ENCODE measurements around the gene OR8D1. TPM values are rescaled to one million over a fixed set of nuclear protein-coding genes. Genes with fewer than 3 reads are reported as not detected.

The OR8D1 gene
- total RNA-seq: under 1 TPM in 1 of 3 donors, not detected in 2; 0.29 TPM
- long read RNA-seq, donor 1: 0 reads
- long read RNA-seq, donor 2: 0 reads

- Histone ChIP-seq H3K4me3 (no peak within 1 kb of the TSS), H3K9me3 (no peaks in the 10 kb centered on the region), H3K36me3 (ENCODE audit: low read depth) (no peaks in the 10 kb centered on the region), H3K4me1 (ENCODE audit: low read depth) (no peaks in the 10 kb centered on the region)
- no peak for TF ChIP-seq CTCF (IDR thresholded peaks at IDR 0.05)
- ATAC-seq: no peak
- no peak for DNase-seq
- intact Hi-C loops (cut with DNase I, micrococcal nuclease): no loop called here
Measured at GRCh38 chr11:124313849-124314248, at the start of gene OR8D1. OR8D1 (minus strand) TSS chr11:124313949; CDS start chr11:124310766, 3,183 bp downstream.

- Histone ChIP-seq H3K36me3 (ENCODE audit: low read depth) (no peaks in the 10 kb centered on the region), H3K9me3 (no peaks in the 10 kb centered on the region), H3K4me3 (no peak overlapping the region), H3K4me1 (ENCODE audit: low read depth) (no peaks in the 10 kb centered on the region)
- TF ChIP-seq CTCF (IDR thresholded peaks at IDR 0.05): no peak
- no peak for DNase-seq
- ATAC-seq: no peak
- intact Hi-C loops (cut with DNase I, micrococcal nuclease): no loop called here
Measured at GRCh38 chr11:124359566-124359965, 45.8 kb upstream of the OR8D1 start.

DNA sequence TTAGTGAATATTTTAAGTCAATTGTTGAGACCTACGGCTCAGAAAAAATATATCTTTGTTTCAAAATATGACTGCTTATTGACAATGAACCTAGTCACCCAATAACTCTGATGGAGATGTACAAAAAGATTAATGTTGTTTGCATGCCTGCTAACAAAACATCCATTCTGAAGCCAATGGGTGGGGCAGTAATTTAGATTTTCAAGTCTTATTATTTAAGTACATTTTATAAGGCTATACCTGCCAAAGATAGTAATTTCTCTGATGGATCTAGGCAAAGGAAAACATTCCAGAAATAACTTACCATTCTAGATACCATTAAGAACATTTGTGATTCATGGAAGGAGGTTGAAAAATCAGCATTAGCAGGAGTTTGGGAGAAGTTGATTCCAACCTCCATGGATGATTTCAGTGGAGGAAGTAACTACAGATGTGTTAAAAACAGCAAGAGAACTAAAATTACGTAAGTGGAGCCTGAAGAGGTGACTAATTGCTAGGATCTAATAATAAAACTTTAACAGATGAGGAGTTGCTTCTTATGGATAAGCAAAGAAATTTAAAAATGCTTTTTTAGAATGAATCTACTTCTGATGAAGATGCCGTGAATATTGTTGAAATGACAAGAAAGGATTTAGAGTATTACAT, 32.7 kb upstream of the OR8D1 start:
- ATAC-seq: no peak
- no peaks in the 10 kb centered on the region for H3K9me3 ChIP-seq
- intact Hi-C loops (cut with DNase I, micrococcal nuclease): no loop called here

DNA sequence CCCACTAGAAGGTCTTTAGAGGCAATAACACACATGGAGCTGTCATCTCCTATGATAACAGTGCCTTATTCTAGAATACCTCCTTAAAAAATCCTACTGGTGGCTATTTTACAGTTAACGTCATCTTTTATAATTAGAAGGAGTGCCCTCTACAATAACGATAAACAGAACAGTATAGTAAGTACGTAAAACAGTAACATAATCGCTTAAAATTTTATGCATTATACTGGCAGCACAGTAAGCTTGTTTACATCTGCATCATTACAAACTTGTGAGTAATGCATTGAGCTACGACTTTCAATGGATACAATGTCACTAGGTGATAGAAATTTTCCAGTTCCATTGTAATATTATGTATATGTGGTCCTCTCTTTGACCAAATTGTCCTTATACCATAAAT, 30.6 kb upstream of the OR8D1 start:
- no peak for ATAC-seq

More for the DNA sequence above, 32.7 kb upstream of the OR8D1 start:
- H3K4me3 ChIP-seq: no peak overlapping the region
- no peak for TF ChIP-seq CTCF (IDR thresholded peaks at IDR 0.05)
- H3K36me3 ChIP-seq (ENCODE audit: low read depth): no peaks in the 10 kb centered on the region
- no peak for DNase-seq
- H3K4me1 ChIP-seq (ENCODE audit: low read depth): no peaks in the 10 kb centered on the region

DNA sequence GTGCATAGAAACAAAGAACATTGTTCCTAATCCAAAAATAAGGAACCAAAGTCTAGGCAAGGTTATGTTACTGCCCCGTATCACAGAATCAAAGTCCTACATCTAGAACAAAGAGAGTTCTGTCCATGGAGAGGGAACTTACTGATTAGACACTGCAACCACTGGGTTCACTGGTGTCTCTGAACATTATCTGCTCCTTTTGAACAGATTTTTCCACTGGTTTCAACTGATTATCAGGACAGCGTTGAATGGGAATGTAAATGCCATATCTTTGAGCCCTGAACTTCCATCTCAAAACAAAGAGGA, 26.3 kb upstream of the OR8D1 start:
- TF ChIP-seq CTCF (IDR thresholded peaks at IDR 0.05): no peak
- intact Hi-C loops (cut with DNase I, micrococcal nuclease): no loop called here

More for the DNA sequence above, 30.6 kb upstream of the OR8D1 start:
- H3K9me3 ChIP-seq: no peaks in the 10 kb centered on the region
- DNase-seq: no peak
- H3K4me3 ChIP-seq: no peak overlapping the region
- no peaks in the 10 kb centered on the region for H3K36me3 ChIP-seq (ENCODE audit: low read depth)
- no peaks in the 10 kb centered on the region for H3K4me1 ChIP-seq (ENCODE audit: low read depth)
- intact Hi-C loops (cut with DNase I, micrococcal nuclease): no loop called here
- no peak for TF ChIP-seq CTCF (IDR thresholded peaks at IDR 0.05)

More for the DNA sequence above, 26.3 kb upstream of the OR8D1 start:
- ATAC-seq: no peak
- H3K36me3 ChIP-seq (ENCODE audit: low read depth): no peaks in the 10 kb centered on the region
- no peaks in the 10 kb centered on the region for H3K4me1 ChIP-seq (ENCODE audit: low read depth)
- H3K9me3 ChIP-seq: no peaks in the 10 kb centered on the region
- H3K4me3 ChIP-seq: no peak overlapping the region
- no peak for DNase-seq
